Esophagus muscularis mucosa (tissue), 3 donors: ENCODE results near the gene MRNIP.

Experiments used
- CTCF ChIP-seq, 3 experiments: fragments of 200-600 bp in 2 of 3; fragments of 450-650 bp in 1 of 3; sonication (generic) in 2 of 3; IDR thresholded peaks; one replicate each; pipeline ENCODE4 v1.5.1; 2017 to 2019; ENCODE audit warnings: antibody characterized with exemption in 3 of 3, mild to moderate bottlenecking in 2 of 3, moderate library complexity in 1 of 3
- POLR2A ChIP-seq: fragments of 450-650 bp; IDR thresholded peaks from one replicate; pipeline ENCODE4 v1.6.1; 2017; ENCODE audit warnings: antibody characterized with exemption, moderate library complexity, mild to moderate bottlenecking, low read depth
- POLR2AphosphoS5 ChIP-seq, 2 donors: sonication (generic); formaldehyde crosslinking; IDR thresholded peaks; one replicate each; pipeline ENCODE4 v1.6.1; 2017; ENCODE audit warnings: antibody characterized with exemption in 2 of 2

GRCh38 chr5:179901462-179901861 lies 42.8 kb upstream of the MRNIP start:
- TF ChIP-seq CTCF (IDR thresholded peaks at IDR 0.05): no peak
- no peak for TF ChIP-seq POLR2A
- no peak for TF ChIP-seq POLR2AphosphoS5 (IDR thresholded peaks at IDR 0.05)
